Mucosa of rectum (tissue), 2 donors: ENCODE results near the gene RPL19.
A peak's percentile ranks its signal among the peaks of the same experiment; 100 is the strongest.

ENCODE experiments used
- H3K27ac ChIP-seq, 2 donors: one replicate each; pipeline ENCODE4 v1.7.0; 2013; ENCODE audit warnings: inconsistent platforms in 2 of 2, low read depth in 2 of 2, low read length in 2 of 2
- H3K27me3 ChIP-seq, 2 donors: one replicate each; pipeline ENCODE4 v1.7.0; 2013; ENCODE audit warnings: low read length in 2 of 2; ENCODE audit not compliant: control insufficient read depth in 2 of 2, insufficient read depth in 2 of 2
- H3K36me3 ChIP-seq, 2 donors: one replicate each; pipeline ENCODE4 v1.7.0; 2013; ENCODE audit warnings: low read length in 2 of 2; ENCODE audit not compliant: control insufficient read depth in 2 of 2, insufficient read depth in 2 of 2
- H3K4me1 ChIP-seq, 2 donors: one replicate each; pipeline ENCODE4 v1.7.0; 2013; ENCODE audit warnings: low read length in 2 of 2, mild to moderate bottlenecking in 1 of 2; ENCODE audit not compliant: control insufficient read depth in 2 of 2, insufficient read depth in 2 of 2
- H3K4me3 ChIP-seq, 2 donors: one replicate each; pipeline ENCODE4 v1.7.0; 2013; ENCODE audit warnings: low read length in 2 of 2
- H3K9ac ChIP-seq, 2 donors: one replicate each; pipeline ENCODE4 v1.7.0; 2013; ENCODE audit warnings: low read length in 2 of 2, low read depth in 1 of 2, mild to moderate bottlenecking in 1 of 2
- H3K9me3 ChIP-seq, 2 donors: one replicate each; pipeline ENCODE4 v1.7.0; 2013; ENCODE audit warnings: low read length in 2 of 2; ENCODE audit not compliant: control insufficient read depth in 2 of 2
- donor health status: healthy.
- donor health status: Normal muscosa, but diverticular disease.

RPL19 gene

GRCh38 chr17:39186481-39187002, 13.5 kb upstream of the RPL19 start:
- H3K36me3 ChIP-seq: peaks cover 12 to 15% of the 10 kb centered on the region in 2 donors
- H3K4me3 ChIP-seq: peak overlapping the region; percentile 46 to 51
- no peaks in the 10 kb centered on the region for H3K27me3 ChIP-seq
- peak overlapping the region; percentile 77 to 92 for H3K27ac ChIP-seq
- peaks cover 4 to 17% of the 10 kb centered on the region in 2 donors for H3K4me1 ChIP-seq
- peak overlapping the region in 1 of 2 donors; percentile 55 for H3K9ac ChIP-seq
- no peaks in the 10 kb centered on the region for H3K9me3 ChIP-seq

- H3K4me3 ChIP-seq: peak overlapping the region; percentile 46 to 51
- peak overlapping the region; percentile 77 to 92 for H3K27ac ChIP-seq
- H3K36me3 ChIP-seq: peaks cover 15 to 17% of the 10 kb centered on the region in 2 donors
- H3K9me3 ChIP-seq: no peaks in the 10 kb centered on the region
- peaks cover 4 to 17% of the 10 kb centered on the region in 2 donors for H3K4me1 ChIP-seq
- H3K27me3 ChIP-seq: no peaks in the 10 kb centered on the region
- peak overlapping the region in 1 of 2 donors; percentile 55 for H3K9ac ChIP-seq
These were observed 12.8 kb upstream of the RPL19 start for GRCh38 chr17:39187152-39187830.

GRCh38 chr17:39191750-39192510, 8.2 kb upstream of the RPL19 start:
- no peak overlapping the region for H3K27ac ChIP-seq
- peaks cover 0 to 7% of the 10 kb centered on the region in 2 donors for H3K36me3 ChIP-seq
- H3K4me3 ChIP-seq: no peak overlapping the region
- no peak overlapping the region for H3K9ac ChIP-seq
- no peaks in the 10 kb centered on the region for H3K9me3 ChIP-seq
- no peaks in the 10 kb centered on the region for H3K27me3 ChIP-seq
- H3K4me1 ChIP-seq: peaks cover 2 to 18% of the 10 kb centered on the region in 2 donors

GRCh38 chr17:39192901-39193300, 7.2 kb upstream of the RPL19 start:
- Histone ChIP-seq H3K4me3 (no peak overlapping the region), H3K4me1 (peaks cover 4 to 17% of the 10 kb centered on the region in 2 donors), H3K27ac (no peak overlapping the region), H3K9ac (no peak overlapping the region), H3K36me3 (peaks cover 0 to 7% of the 10 kb centered on the region in 2 donors), H3K27me3 (no peaks in the 10 kb centered on the region), H3K9me3 (no peaks in the 10 kb centered on the region)

- Histone ChIP-seq H3K9me3 (no peaks in the 10 kb centered on the region), H3K27me3 (no peaks in the 10 kb centered on the region), H3K36me3 (peaks cover 0 to 7% of the 10 kb centered on the region in 2 donors), H3K27ac (no peak overlapping the region), H3K4me1 (peaks cover 8 to 13% of the 10 kb centered on the region in 2 donors), H3K9ac (no peak overlapping the region), H3K4me3 (no peak overlapping the region)
These were observed 6.7 kb upstream of the RPL19 start for GRCh38 chr17:39193346-39193745.

GRCh38 chr17:39194089-39194984, 5.7 kb upstream of the RPL19 start:
- no peaks in the 10 kb centered on the region for H3K27me3 ChIP-seq
- H3K27ac ChIP-seq: no peak overlapping the region
- H3K4me1 ChIP-seq: peaks cover 8 to 13% of the 10 kb centered on the region in 2 donors
- no peaks in the 10 kb centered on the region for H3K9me3 ChIP-seq
- H3K9ac ChIP-seq: no peak overlapping the region
- peaks cover 0 to 7% of the 10 kb centered on the region in 2 donors for H3K36me3 ChIP-seq
- H3K4me3 ChIP-seq: no peak overlapping the region

- Histone ChIP-seq H3K4me3 (no peak overlapping the region), H3K27me3 (no peaks in the 10 kb centered on the region), H3K9ac (no peak overlapping the region), H3K4me1 (peaks cover 8 to 16% of the 10 kb centered on the region in 2 donors), H3K27ac (no peak overlapping the region), H3K9me3 (no peaks in the 10 kb centered on the region), H3K36me3 (peaks cover 0 to 7% of the 10 kb centered on the region in 2 donors)
These were observed 5.0 kb upstream of the RPL19 start for GRCh38 chr17:39194985-39195524.

GRCh38 chr17:39195568-39196160, 4.4 kb upstream of the RPL19 start:
- Histone ChIP-seq H3K27ac (no peak overlapping the region), H3K36me3 (peaks cover 0 to 7% of the 10 kb centered on the region in 2 donors), H3K9ac (no peak overlapping the region), H3K9me3 (no peaks in the 10 kb centered on the region), H3K4me1 (peaks cover 8 to 16% of the 10 kb centered on the region in 2 donors), H3K4me3 (no peak overlapping the region), H3K27me3 (no peaks in the 10 kb centered on the region)

GRCh38 chr17:39196241-39196807, 3.8 kb upstream of the RPL19 start:
- Histone ChIP-seq H3K4me1 (peaks cover 15 to 23% of the 10 kb centered on the region in 2 donors), H3K27ac (no peak overlapping the region), H3K9ac (peak overlapping the region in 1 of 2 donors; percentile 1), H3K9me3 (no peaks in the 10 kb centered on the region), H3K4me3 (no peak overlapping the region), H3K36me3 (peaks cover 0 to 7% of the 10 kb centered on the region in 2 donors), H3K27me3 (no peaks in the 10 kb centered on the region)
